SU-DHL-6 (cell line): Measurements from ENCODE around the gene POLR3GL.

Experiments used
- H2AFZ ChIP-seq: fragments of 200-600 bp; sonication (generic); 2 replicates; pipeline ENCODE4 v1.6.1; 2014; ENCODE audit warnings: low read depth, mild to moderate bottlenecking, moderate library complexity, mixed read lengths, antibody characterized with exemption, low read length; ENCODE audit not compliant: severe bottlenecking
- H3F3A ChIP-seq: fragments of 200-600 bp; shearing (Covaris generic); 2 replicates; pipeline ENCODE4 v1.6.0; 2016; ENCODE audit warnings: antibody characterized with exemption, mild to moderate bottlenecking; ENCODE audit not compliant: insufficient read depth
- H3K27ac ChIP-seq: fragments of 200-600 bp; sonication (generic); 2 replicates; pipeline ENCODE4 v1.5.1; 2016; ENCODE audit warnings: low read depth, mild to moderate bottlenecking, low read length, moderate library complexity, mixed read lengths
- H3K27me3 ChIP-seq: fragments of 200-600 bp; sonication (generic), shearing (Covaris generic); 2 replicates; pipeline ENCODE4 v1.6.0; 2014; ENCODE audit warnings: mild to moderate bottlenecking, low read length
- H3K36me3 ChIP-seq: fragments of 200-600 bp; sonication (generic); 2 replicates; pipeline ENCODE4 v1.6.1; 2014; ENCODE audit warnings: mild to moderate bottlenecking, low read length, mixed read lengths
- H3K4me2 ChIP-seq: fragments of 300-600, 200-600 bp; shearing (Covaris generic), sonication (generic); 2 replicates; pipeline ENCODE4 v1.6.0; 2014; ENCODE audit warnings: low read length, low read depth, mild to moderate bottlenecking; ENCODE audit not compliant: poor library complexity, severe bottlenecking
- H3K4me3 ChIP-seq: fragments of 200-600 bp; sonication (generic); 2 replicates; pipeline ENCODE4 v1.5.1; 2014; ENCODE audit warnings: antibody characterized with exemption, low read length, mild to moderate bottlenecking, mixed read lengths; ENCODE audit not compliant: insufficient read depth, poor library complexity, severe bottlenecking
- H3K79me2 ChIP-seq: fragments of 200-600 bp; sonication (generic); 2 replicates; pipeline ENCODE4 v1.6.1; 2014; ENCODE audit warnings: mild to moderate bottlenecking, low read length, moderate library complexity; ENCODE audit not compliant: insufficient read depth
- H3K9ac ChIP-seq: fragments of 200-600 bp; sonication (generic); 2 replicates; pipeline ENCODE4 v1.7.0; 2014; ENCODE audit warnings: mild to moderate bottlenecking, low read length
- H3K9me2 ChIP-seq: fragments of 200-600 bp; sonication (generic); replicated peaks from 2 replicates; pipeline ENCODE4 v1.6.1; 2014; ENCODE audit warnings: low read length; ENCODE audit not compliant: insufficient read depth
- H3K9me3 ChIP-seq: fragments of 200-600 bp; sonication (generic); 2 replicates; pipeline ENCODE4 v1.6.1; 2014; ENCODE audit warnings: low read length, mixed read lengths; ENCODE audit not compliant: insufficient read depth
- H4K20me1 ChIP-seq: fragments of 200-600 bp; sonication (generic); 2 replicates; pipeline ENCODE4 v1.6.1; 2014; ENCODE audit warnings: low read depth, mild to moderate bottlenecking, antibody characterized with exemption, low read length, moderate library complexity, mixed read lengths
- EZH2phosphoT487 ChIP-seq: fragments of 200-600 bp; sonication (generic), shearing (Covaris generic); conservative IDR thresholded peaks from 2 replicates; pipeline ENCODE4 v1.6.1; 2018; ENCODE audit warnings: mild to moderate bottlenecking, antibody characterized with exemption, low read length, moderate library complexity, mixed read lengths
- TF ChIP-seq, protein P1 (sequence below): fragments of 200-600 bp; sonication (generic); IDR thresholded peaks from one replicate; pipeline ENCODE4 v1.5.1; 2017; ENCODE audit warnings: antibody characterized with exemption, mild to moderate bottlenecking, low read length, moderate library complexity; ENCODE audit not compliant: insufficient read depth, poor library complexity, severe bottlenecking

Gene POLR3GL

GRCh38 chr1:145955436-145955835, 9.1 kb upstream of the POLR3GL start:
- Histone ChIP-seq H3K79me2 (no peaks in the 10 kb centered on the region), H3K4me3 (no peak overlapping the region)

DNA sequence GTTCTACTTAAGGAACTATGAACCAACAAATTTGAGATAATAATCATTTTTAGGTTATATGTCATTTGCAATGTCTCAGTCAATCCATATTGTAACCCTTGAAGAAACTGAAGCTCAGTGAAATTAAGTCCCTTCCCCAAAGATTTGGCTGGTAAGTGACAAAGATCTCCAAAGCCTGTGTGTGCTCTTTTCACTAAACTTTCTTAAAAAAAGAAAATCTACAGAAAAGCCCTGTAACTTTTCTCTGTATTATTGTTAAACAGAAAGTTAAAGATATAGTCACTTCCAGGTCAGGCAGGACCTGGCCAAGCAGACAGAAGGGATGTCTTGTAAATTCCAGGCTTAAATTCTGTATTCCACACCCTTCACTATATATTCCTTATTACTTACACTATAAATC, 8.1 kb upstream of the POLR3GL start:
- no peak for TF ChIP-seq EZH2phosphoT487
- peaks cover 27% of the 10 kb centered on the region; the same call in 1 of the 2 replicates for H3F3A ChIP-seq
- H3K27me3 ChIP-seq: no peaks in the 10 kb centered on the region
- no peak overlapping the region for H3K27ac ChIP-seq
- no peaks in the 10 kb centered on the region for H4K20me1 ChIP-seq
- H3K4me3 ChIP-seq: no peak overlapping the region
- H3K9ac ChIP-seq: no peak overlapping the region
- H3K9me2 ChIP-seq: no peaks in the 10 kb centered on the region
- H3K79me2 ChIP-seq: no peaks in the 10 kb centered on the region
- H3K9me3 ChIP-seq: no peaks in the 10 kb centered on the region
- H3K4me2 ChIP-seq: peak overlapping the region; percentile 83
- no peaks in the 10 kb centered on the region for H3K36me3 ChIP-seq
- H2AFZ ChIP-seq: no peak overlapping the region

More at GRCh38 chr1:145955436-145955835, 9.1 kb upstream of the POLR3GL start:
- TF ChIP-seq, protein P1, sequence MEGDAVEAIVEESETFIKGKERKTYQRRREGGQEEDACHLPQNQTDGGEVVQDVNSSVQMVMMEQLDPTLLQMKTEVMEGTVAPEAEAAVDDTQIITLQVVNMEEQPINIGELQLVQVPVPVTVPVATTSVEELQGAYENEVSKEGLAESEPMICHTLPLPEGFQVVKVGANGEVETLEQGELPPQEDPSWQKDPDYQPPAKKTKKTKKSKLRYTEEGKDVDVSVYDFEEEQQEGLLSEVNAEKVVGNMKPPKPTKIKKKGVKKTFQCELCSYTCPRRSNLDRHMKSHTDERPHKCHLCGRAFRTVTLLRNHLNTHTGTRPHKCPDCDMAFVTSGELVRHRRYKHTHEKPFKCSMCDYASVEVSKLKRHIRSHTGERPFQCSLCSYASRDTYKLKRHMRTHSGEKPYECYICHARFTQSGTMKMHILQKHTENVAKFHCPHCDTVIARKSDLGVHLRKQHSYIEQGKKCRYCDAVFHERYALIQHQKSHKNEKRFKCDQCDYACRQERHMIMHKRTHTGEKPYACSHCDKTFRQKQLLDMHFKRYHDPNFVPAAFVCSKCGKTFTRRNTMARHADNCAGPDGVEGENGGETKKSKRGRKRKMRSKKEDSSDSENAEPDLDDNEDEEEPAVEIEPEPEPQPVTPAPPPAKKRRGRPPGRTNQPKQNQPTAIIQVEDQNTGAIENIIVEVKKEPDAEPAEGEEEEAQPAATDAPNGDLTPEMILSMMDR: no peak
- TF ChIP-seq EZH2phosphoT487: no peak
- no peaks in the 10 kb centered on the region for H3K9me2 ChIP-seq
- H3K9me3 ChIP-seq: no peaks in the 10 kb centered on the region
- H3K27me3 ChIP-seq: no peaks in the 10 kb centered on the region
- no peak overlapping the region for H3K27ac ChIP-seq
- H2AFZ ChIP-seq: no peak overlapping the region
- peaks cover 27% of the 10 kb centered on the region; the same call in 1 of the 2 replicates for H3F3A ChIP-seq
- no peak overlapping the region for H3K9ac ChIP-seq
- H3K4me2 ChIP-seq: no peak overlapping the region
- no peaks in the 10 kb centered on the region for H3K36me3 ChIP-seq
- no peaks in the 10 kb centered on the region for H4K20me1 ChIP-seq

GRCh38 chr1:145956781-145957442, 7.6 kb upstream of the POLR3GL start:
- peak overlapping the region; percentile 83 for H3K4me2 ChIP-seq
- H3K27ac ChIP-seq: no peak overlapping the region
- no peaks in the 10 kb centered on the region for H3K36me3 ChIP-seq
- peak overlapping the region; percentile 70 for H3K9ac ChIP-seq
- no peaks in the 10 kb centered on the region for H3K79me2 ChIP-seq
- H3K27me3 ChIP-seq: no peaks in the 10 kb centered on the region
- no peaks in the 10 kb centered on the region for H3K9me2 ChIP-seq
- TF ChIP-seq, protein P1: no peak
- H2AFZ ChIP-seq: peak overlapping the region; percentile 73
- no peaks in the 10 kb centered on the region for H3K9me3 ChIP-seq
- peaks cover 27% of the 10 kb centered on the region; the same call in 1 of the 2 replicates for H3F3A ChIP-seq
- H4K20me1 ChIP-seq: no peaks in the 10 kb centered on the region
- H3K4me3 ChIP-seq: peak overlapping the region; percentile 66

DNA sequence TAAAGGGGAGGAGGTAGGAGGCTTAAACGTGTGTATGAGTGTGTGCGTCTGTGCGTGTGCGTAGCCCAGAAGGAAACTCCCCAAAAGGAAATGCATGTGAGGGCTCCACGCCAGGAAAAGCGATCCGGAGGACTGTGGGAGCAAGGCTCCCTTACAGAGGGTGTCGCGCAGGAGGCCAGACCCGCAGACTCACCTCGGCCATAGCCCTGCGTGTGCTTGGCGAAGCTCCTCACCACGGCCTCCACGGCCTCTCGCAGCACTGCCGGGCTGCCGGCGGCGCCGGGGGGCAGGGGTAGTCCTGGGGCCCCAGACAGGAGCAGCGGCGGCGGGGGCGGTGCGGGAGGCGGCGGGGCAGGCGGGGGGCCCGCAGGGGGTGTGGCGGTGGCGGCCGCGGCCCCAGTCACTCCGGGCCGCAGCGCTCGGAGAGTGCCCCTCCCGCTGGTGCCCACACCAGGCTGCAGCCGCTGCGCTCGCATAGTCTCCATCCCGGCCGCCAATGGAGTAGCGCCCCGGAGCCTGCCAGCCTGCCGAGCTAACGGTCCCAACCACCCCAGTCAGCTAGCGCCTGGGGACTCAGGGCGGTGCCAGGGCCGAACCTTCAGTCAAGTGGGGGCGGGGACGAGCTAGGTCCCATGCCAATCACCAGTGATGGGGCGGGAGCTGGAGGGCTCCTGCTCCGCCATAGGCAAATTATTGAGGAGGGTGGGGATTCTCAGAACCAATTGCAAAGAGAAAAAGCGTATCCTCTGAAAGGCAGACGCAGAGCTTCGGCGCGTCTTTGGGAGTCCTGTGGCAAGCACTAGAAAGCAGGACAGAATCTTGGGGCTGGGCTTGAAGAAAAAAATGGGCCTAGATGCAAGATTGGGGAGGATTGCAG, 6.8 kb upstream of the POLR3GL start, which contains the start of gene LIX1L:
TSS of gene LIX1L (minus strand) at position 575 of the 877 bp plus-strand sequence. CDS start at position 485, 90 bp downstream.
- Histone ChIP-seq H3K9me2 (no peaks in the 10 kb centered on the region), H4K20me1 (no peaks in the 10 kb centered on the region), H3K27me3 (no peaks in the 10 kb centered on the region), H3K36me3 (no peaks in the 10 kb centered on the region), H3K79me2 (no peaks in the 10 kb centered on the region), H3K9me3 (no peaks in the 10 kb centered on the region), H2AFZ (peak within 1 kb of the TSS; percentile 73), H3K27ac (no peak within 1 kb of the TSS), H3K4me2 (peak within 1 kb of the TSS; percentile 83), H3K9ac (peak within 1 kb of the TSS; percentile 70), H3F3A (peaks cover 28% of the 10 kb centered on the region; the same call in 1 of the 2 replicates), H3K4me3 (peak within 1 kb of the TSS; percentile 66)
- TF ChIP-seq, protein P1: no peak
- TF ChIP-seq EZH2phosphoT487: no peak
